Amniotic stem cell (primary cell): ENCODE results near the gene RPS15A.
"Not testable (repeated sequence)": the region's sequence is repeated elsewhere in the genome, so short reads cannot be mapped to it uniquely, and the experiment has no call there.

ENCODE experiments used
- DNase-seq: peaks from one replicate; lab custom pipeline; 2025; lab: John Stamatoyannopoulos, UW

Gene RPS15A

DNA sequence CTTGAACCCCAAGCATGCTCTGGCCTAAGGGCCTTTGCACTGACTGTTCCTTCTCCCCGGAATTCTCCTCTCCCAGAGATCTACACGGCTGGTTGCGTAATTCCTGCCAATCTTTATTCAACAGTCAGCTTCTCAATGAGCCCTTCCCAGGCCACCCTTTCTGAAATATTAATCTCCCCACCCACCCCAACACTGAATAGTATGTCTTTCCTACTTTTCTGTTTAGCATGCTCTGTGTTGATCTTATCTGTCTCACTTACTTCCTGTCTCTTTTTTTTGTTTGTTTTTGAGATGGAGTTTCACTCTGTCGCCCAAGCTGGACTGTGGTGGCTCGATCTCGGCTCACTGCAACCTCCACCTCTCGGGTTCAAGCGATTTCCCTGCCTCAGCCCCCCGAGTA is 33.5 kb downstream of the RPS15A start:
- not testable (repeated sequence) for DNase-seq

DNA sequence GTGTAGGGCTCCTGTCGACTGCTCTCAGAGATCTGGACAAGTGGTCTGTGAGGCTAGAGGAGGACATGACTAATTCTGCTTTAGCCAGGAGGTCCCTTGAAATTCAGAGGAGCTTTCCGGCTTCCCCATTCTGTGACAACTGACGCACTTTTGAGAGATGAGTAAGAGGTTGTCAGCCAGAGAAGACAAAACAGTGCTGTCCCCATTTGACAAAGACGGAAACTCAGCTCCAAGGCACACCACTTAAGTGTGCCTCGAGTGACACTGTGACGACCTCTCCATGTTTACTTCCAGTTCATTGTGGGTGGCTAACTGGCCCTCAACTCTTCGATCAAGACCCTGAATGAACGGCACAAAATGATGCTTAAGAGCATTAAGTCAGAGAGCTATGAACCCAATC is 47.3 kb downstream of the RPS15A start:
- not testable (repeated sequence) for DNase-seq

DNA sequence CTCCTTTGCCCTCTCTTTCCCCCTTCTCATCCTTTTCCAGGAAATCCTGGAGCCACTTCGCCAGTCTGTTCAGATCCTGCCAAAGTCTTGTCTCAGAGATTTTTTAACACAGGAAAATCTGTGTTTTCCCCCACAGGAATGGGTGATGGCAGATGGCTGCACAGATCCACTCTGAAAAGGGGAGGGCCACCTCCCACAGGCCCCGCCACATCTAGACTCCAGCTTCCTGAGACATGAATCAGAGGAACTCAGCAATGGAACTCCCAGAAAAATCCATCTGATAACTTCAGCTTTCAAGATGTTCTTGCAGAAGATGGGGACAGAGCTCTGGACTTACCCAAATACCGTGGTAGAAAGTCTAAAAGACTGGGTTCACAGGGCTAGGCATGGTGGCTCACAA is 50.1 kb downstream of the RPS15A start:
- DNase-seq = not testable (repeated sequence)

DNA sequence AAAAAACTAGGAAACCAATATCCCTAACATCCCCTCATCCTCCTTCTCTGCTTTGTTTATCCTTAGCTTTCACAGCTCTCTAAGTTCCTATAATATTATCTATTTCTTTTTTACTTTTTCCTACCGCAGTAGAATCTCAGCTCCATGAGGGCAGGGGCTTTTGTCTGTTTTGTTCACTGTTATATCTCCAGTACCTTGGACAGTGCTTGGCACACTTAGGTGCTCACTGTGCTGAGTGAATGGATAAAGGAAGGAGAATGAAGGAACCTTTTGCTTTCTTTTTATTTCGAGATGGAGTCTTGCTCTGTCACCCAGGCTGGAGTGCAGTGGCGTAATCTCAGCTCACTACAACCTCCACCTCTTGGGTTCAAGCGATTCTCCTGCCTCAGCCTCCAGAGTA is 51.4 kb downstream of the RPS15A start:
- DNase-seq = not testable (repeated sequence)

DNA sequence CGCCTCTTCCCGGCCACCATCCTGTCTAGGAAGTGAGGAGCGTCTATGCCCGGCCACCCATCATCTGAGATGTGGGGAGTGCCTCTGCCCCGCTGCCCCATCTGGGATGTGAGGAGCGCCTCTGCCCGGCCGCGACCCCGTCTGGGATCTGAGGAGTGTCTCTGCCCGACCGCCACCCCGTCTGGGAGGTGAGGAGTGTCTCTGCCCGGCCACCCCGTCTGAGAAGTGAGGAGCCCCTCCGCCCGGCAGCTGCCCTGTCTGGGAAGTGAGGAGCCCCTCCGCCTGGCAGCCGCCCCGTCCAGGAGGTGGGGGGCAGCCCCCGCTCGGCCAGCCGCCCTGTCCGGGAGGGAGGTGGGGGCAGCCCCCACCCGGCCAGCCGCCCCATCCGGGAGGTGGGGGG is 55.9 kb downstream of the RPS15A start:
- not testable (repeated sequence) for DNase-seq
